Measurements from ENCODE around the gene KIAA1755.

DNA sequence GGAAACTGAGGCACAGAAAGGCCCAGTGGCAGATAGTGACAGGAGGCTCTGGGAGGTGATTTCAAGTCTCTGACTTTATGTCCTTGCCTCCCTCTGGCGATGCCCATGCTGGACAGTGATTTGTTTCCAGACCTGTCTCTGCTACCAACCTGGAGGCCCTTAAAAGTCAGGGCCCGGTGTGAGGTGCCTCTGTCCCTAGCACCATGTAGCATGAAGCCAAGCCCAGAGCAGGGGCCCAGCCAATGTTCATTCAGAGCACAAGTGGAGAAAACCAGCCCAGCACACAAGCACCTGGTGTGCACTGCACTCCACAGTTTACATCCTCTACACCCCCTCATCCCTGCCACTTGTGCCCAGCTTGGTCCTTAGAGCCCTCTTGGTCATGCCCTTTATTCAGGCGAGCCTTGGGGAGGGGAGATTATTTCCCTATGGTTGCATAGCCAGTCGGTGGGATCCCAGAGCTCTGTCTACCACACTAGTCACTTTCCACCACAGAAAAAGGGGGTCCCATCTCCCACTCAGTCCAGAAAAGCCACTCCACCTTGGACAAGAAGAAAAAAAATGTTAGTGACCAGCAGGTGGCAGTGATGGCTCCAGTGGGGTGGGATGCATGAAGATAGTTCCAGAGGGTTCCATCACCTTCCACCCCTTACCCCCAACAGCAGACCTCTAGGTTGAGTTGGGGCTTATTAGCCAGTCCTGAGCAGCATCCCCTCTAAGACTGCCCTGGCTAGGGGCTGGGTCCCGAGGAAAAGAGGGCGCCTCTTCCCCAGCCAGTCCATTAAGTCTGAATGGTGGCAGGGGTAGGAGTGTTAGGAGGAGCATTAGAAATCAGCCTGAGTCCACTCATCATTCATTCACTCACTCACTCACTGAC is 30.9 kb downstream of the KIAA1755 start:
- TF ChIP-seq, protein P1, sequence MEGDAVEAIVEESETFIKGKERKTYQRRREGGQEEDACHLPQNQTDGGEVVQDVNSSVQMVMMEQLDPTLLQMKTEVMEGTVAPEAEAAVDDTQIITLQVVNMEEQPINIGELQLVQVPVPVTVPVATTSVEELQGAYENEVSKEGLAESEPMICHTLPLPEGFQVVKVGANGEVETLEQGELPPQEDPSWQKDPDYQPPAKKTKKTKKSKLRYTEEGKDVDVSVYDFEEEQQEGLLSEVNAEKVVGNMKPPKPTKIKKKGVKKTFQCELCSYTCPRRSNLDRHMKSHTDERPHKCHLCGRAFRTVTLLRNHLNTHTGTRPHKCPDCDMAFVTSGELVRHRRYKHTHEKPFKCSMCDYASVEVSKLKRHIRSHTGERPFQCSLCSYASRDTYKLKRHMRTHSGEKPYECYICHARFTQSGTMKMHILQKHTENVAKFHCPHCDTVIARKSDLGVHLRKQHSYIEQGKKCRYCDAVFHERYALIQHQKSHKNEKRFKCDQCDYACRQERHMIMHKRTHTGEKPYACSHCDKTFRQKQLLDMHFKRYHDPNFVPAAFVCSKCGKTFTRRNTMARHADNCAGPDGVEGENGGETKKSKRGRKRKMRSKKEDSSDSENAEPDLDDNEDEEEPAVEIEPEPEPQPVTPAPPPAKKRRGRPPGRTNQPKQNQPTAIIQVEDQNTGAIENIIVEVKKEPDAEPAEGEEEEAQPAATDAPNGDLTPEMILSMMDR (conservative IDR thresholded peaks at IDR 0.05): peak; percentile 80
- TF ChIP-seq EZH2 (IDR thresholded peaks at IDR 0.05; ENCODE audit: low read depth): no peak

All from PC-9 (cell line).